ENCODE results near the gene OSM.

The OSM gene

DNA sequence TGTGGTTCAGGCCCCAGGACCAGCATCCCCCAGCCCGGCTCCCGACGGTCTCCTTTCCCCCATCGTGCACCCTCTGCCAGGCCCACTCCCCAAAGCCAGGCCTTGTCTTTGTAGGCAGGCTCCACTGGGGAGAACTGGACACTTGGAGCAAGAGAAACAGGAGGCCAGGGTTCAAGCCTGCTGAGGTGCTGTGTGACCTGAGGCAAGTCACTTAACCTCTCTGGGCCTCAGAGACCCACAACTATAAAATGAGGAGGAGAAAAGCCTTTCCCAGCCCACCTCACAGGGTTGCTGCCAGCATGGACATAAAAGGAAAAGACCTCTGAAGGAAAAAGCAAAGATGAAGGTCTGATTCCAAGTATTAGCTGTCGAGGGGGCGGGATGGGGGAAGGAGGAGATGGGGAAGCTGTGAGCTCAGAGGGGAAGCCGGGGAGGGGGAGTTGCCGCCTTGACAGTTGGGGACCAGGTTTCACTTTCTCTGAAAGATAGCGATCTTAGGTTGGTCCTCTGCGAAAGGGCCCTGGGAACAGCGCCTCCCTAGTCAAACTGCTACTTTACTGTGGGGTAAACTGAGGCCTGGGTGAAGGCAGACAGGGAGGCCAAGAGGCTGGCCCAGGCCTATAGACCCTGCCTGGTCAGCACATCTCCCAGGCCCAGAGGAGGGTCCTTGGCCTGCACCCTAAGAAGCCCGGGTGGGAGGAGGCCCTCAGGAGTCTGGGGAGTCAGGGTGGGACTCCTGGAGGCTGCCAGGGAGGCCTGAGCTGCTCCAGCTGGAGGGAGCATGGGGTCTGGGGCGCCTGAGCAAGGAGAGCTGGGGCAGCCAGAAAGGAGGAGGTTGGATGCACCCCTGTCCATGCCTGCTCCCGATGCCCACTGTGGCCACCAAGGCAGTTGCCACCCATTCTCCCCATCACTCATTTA is 991 bp upstream of the OSM start:
- H3K4me1 ChIP-seq (ENCODE audit: insufficient read depth, low read length) = 0 out of 2 replicates have a peak, but pooled peaks cover 3% of the 10 kb centered on the region
- H3K27me3 ChIP-seq (ENCODE audit: insufficient read depth, low read length) = peaks cover 9% of the 10 kb centered on the region
- no peak overlapping the region for H3K27ac ChIP-seq (ENCODE audit: low read length)
- no peaks in the 10 kb centered on the region for H3K9me3 ChIP-seq (ENCODE audit: insufficient read depth, low read depth, low read length)
- H3K4me3 ChIP-seq (ENCODE audit: low read length) = no peak overlapping the region
- H3K9ac ChIP-seq (ENCODE audit: low read depth, low read length) = no peak overlapping the region
- no peaks in the 10 kb centered on the region for H3K36me3 ChIP-seq (ENCODE audit: insufficient read depth, low read depth, low read length)

DNA sequence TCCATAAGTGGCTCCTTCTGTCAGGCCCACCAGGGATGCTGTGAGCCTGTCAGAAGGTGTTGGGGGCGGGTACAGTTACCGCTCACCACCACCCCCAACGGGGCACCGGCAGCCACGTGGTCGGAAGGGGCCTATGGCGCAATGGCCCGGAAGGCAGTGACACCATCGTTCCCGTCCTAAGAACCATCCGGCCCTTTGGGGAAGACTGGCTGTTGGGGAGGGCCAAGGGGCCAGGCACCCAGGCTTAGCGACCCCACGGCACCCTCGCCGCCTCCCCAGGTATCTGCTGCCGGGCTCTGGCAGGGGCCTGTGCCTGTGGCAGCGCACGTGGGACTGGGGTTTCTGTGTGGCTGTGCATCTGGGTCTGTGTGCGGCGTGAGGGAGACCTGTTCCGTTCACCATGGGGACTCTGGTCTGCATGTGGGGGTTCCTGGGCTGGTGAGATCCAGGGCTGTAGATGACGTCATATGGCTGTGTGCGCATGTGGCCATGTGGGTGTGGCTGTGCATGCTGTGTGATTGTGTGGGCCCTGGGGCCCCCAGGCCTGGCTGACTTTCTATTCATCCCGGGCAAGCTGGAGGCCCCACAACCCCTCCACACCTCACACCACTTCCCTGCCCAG is 717 bp downstream of the OSM start:
- H3K9me3 ChIP-seq (ENCODE audit: insufficient read depth, low read depth, low read length) = no peaks in the 10 kb centered on the region
- H3K27ac ChIP-seq (ENCODE audit: low read length) = no peak overlapping the region
- no peaks in the 10 kb centered on the region for H3K36me3 ChIP-seq (ENCODE audit: insufficient read depth, low read depth, low read length)
- no peak overlapping the region for H3K4me3 ChIP-seq (ENCODE audit: low read length)
- peaks cover 9% of the 10 kb centered on the region for H3K27me3 ChIP-seq (ENCODE audit: insufficient read depth, low read length)
- H3K4me1 ChIP-seq (ENCODE audit: insufficient read depth, low read length) = 0 out of 2 replicates have a peak, but pooled peaks cover 3% of the 10 kb centered on the region
- H3K9ac ChIP-seq (ENCODE audit: low read depth, low read length) = no peak overlapping the region

- Histone ChIP-seq H3K9me3 (ENCODE audit: insufficient read depth, low read depth, low read length) (no peaks in the 10 kb centered on the region), H3K27me3 (ENCODE audit: insufficient read depth, low read length) (peaks cover 9% of the 10 kb centered on the region), H3K4me3 (ENCODE audit: low read length) (no peak overlapping the region), H3K4me1 (ENCODE audit: insufficient read depth, low read length) (0 out of 2 replicates have a peak, but pooled peaks cover 3% of the 10 kb centered on the region), H3K36me3 (ENCODE audit: insufficient read depth, low read depth, low read length) (no peaks in the 10 kb centered on the region), H3K27ac (ENCODE audit: low read length) (no peak overlapping the region), H3K9ac (ENCODE audit: low read depth, low read length) (no peak overlapping the region)
Observed at GRCh38 chr22:30265131-30265720, 1.4 kb downstream of the OSM start.

DNA sequence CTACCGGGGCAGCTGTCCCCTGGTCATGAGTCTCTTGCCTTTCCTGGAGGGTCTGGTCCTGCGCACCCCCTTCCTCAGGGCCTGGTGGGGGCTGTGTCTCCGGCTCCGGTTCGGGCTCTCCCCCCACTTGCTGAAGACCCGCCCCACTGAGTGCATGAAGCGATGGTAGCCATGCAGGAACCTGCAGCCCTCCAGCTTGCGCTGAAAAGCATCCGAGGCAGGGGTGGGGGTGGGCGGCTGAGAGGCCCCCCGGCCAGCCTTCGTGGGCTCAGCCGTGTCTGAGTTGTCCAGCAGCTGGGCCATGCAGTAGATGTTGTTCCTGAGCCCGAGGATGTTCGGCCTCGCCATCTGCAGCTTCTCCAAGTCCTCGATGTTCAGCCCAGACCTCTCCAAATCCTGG is 2.8 kb downstream of the OSM start:
- H3K4me1 ChIP-seq (ENCODE audit: insufficient read depth, low read length) = 0 out of 2 replicates have a peak, but pooled peaks cover 3% of the 10 kb centered on the region
- H3K27ac ChIP-seq (ENCODE audit: low read length) = no peak overlapping the region
- no peak overlapping the region for H3K4me3 ChIP-seq (ENCODE audit: low read length)
- no peak overlapping the region for H3K9ac ChIP-seq (ENCODE audit: low read depth, low read length)
- no peaks in the 10 kb centered on the region for H3K9me3 ChIP-seq (ENCODE audit: insufficient read depth, low read depth, low read length)
- peaks cover 9% of the 10 kb centered on the region for H3K27me3 ChIP-seq (ENCODE audit: insufficient read depth, low read length)
- H3K36me3 ChIP-seq (ENCODE audit: insufficient read depth, low read depth, low read length) = no peaks in the 10 kb centered on the region

- Histone ChIP-seq H3K9ac (ENCODE audit: low read depth, low read length) (no peak overlapping the region), H3K27ac (ENCODE audit: low read length) (no peak overlapping the region), H3K4me3 (ENCODE audit: low read length) (no peak overlapping the region), H3K27me3 (ENCODE audit: insufficient read depth, low read length) (peaks cover 9% of the 10 kb centered on the region), H3K4me1 (ENCODE audit: insufficient read depth, low read length) (peaks cover 4% of the 10 kb centered on the region; the same call in 1 of the 2 replicates), H3K9me3 (ENCODE audit: insufficient read depth, low read depth, low read length) (no peaks in the 10 kb centered on the region), H3K36me3 (ENCODE audit: insufficient read depth, low read depth, low read length) (no peaks in the 10 kb centered on the region)
Observed at GRCh38 chr22:30262917-30263741, 3.5 kb downstream of the OSM start.

GRCh38 chr22:30262112-30262511 is 4.5 kb downstream of the OSM start:
- Histone ChIP-seq H3K4me3 (ENCODE audit: low read length) (no peak overlapping the region), H3K9me3 (ENCODE audit: insufficient read depth, low read depth, low read length) (no peaks in the 10 kb centered on the region), H3K4me1 (ENCODE audit: insufficient read depth, low read length) (peaks cover 6% of the 10 kb centered on the region; the same call in 1 of the 2 replicates), H3K36me3 (ENCODE audit: insufficient read depth, low read depth, low read length) (no peaks in the 10 kb centered on the region), H3K27me3 (ENCODE audit: insufficient read depth, low read length) (peaks cover 9% of the 10 kb centered on the region), H3K9ac (ENCODE audit: low read depth, low read length) (no peak overlapping the region), H3K27ac (ENCODE audit: low read length) (no peak overlapping the region)

- H3K4me1 ChIP-seq (ENCODE audit: insufficient read depth, low read length) = peaks cover 6% of the 10 kb centered on the region; the same call in 1 of the 2 replicates
- no peaks in the 10 kb centered on the region for H3K9me3 ChIP-seq (ENCODE audit: insufficient read depth, low read depth, low read length)
- no peak overlapping the region for H3K4me3 ChIP-seq (ENCODE audit: low read length)
- H3K36me3 ChIP-seq (ENCODE audit: insufficient read depth, low read depth, low read length) = no peaks in the 10 kb centered on the region
- no peak overlapping the region for H3K27ac ChIP-seq (ENCODE audit: low read length)
- H3K9ac ChIP-seq (ENCODE audit: low read depth, low read length) = no peak overlapping the region
- H3K27me3 ChIP-seq (ENCODE audit: insufficient read depth, low read length) = peaks cover 9% of the 10 kb centered on the region
Observed at GRCh38 chr22:30261134-30261533, 5.5 kb downstream of the OSM start.

- Histone ChIP-seq H3K36me3 (ENCODE audit: insufficient read depth, low read depth, low read length) (no peaks in the 10 kb centered on the region), H3K4me1 (ENCODE audit: insufficient read depth, low read length) (peaks cover 6% of the 10 kb centered on the region; the same call in 1 of the 2 replicates), H3K4me3 (ENCODE audit: low read length) (no peak overlapping the region), H3K27ac (ENCODE audit: low read length) (no peak overlapping the region), H3K9me3 (ENCODE audit: insufficient read depth, low read depth, low read length) (no peaks in the 10 kb centered on the region), H3K9ac (ENCODE audit: low read depth, low read length) (no peak overlapping the region), H3K27me3 (ENCODE audit: insufficient read depth, low read length) (peaks cover 9% of the 10 kb centered on the region)
Observed at GRCh38 chr22:30260682-30261081, 6.0 kb downstream of the OSM start.

GRCh38 chr22:30260276-30260675 is 6.4 kb downstream of the OSM start:
- no peak overlapping the region for H3K27ac ChIP-seq (ENCODE audit: low read length)
- peaks cover 9% of the 10 kb centered on the region for H3K27me3 ChIP-seq (ENCODE audit: insufficient read depth, low read length)
- no peak overlapping the region for H3K9ac ChIP-seq (ENCODE audit: low read depth, low read length)
- no peaks in the 10 kb centered on the region for H3K36me3 ChIP-seq (ENCODE audit: insufficient read depth, low read depth, low read length)
- H3K4me1 ChIP-seq (ENCODE audit: insufficient read depth, low read length) = peaks cover 6% of the 10 kb centered on the region; the same call in 1 of the 2 replicates
- H3K9me3 ChIP-seq (ENCODE audit: insufficient read depth, low read depth, low read length) = no peaks in the 10 kb centered on the region
- H3K4me3 ChIP-seq (ENCODE audit: low read length) = no peak overlapping the region

GRCh38 chr22:30254314-30254713 is 12.3 kb downstream of the OSM start:
- H3K9ac ChIP-seq (ENCODE audit: low read depth, low read length) = no peak overlapping the region
- H3K9me3 ChIP-seq (ENCODE audit: insufficient read depth, low read depth, low read length) = no peaks in the 10 kb centered on the region
- no peaks in the 10 kb centered on the region; the same call in none of the 2 replicates for H3K27me3 ChIP-seq (ENCODE audit: insufficient read depth, low read length)
- no peak overlapping the region for H3K27ac ChIP-seq (ENCODE audit: low read length)
- H3K36me3 ChIP-seq (ENCODE audit: insufficient read depth, low read depth, low read length) = no peaks in the 10 kb centered on the region
- no peak overlapping the region for H3K4me3 ChIP-seq (ENCODE audit: low read length)
- peaks cover 10% of the 10 kb centered on the region for H3K4me1 ChIP-seq (ENCODE audit: insufficient read depth, low read length)
